DMS114 treated with DMSO at 0.1 percent for 48 hours (cell line): Measurements from ENCODE around the gene CTDSPL2.
"Not testable (repeated sequence)": the region's sequence is repeated elsewhere in the genome, so short reads cannot be mapped to it uniquely, and the experiment has no call there.

ENCODE experiments used
- DNase-seq: peaks from one replicate; lab custom pipeline; 2025; ENCODE audit not compliant: unreplicated experiment; lab: John Stamatoyannopoulos, UW

The CTDSPL2 gene

DNA sequence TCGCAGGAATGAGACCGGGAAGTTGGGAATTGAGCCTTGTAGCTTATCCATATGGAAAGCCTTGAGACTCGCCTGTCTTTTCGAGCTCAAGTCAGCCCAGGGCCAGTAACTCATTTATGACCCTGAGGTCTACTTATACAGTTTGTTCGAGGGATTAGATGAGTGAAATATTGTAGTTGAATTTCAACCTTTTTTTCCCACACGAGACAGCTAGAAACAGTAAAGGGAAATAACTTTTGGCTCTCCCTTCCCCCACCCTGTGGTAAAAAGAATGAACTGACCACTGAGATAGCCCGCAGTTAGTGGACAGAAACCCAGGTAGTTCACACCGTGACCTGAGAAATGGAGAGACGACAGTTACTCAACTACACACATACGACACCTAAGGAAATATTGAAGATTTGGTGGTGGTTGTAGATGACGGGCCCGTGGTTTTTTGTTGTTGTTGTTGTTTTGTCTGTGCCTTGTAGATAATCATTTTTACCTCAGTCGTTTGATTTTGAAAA is 110.4 kb downstream of the CTDSPL2 start:
- DNase-seq: peak; percentile 35

- DNase-seq: no peak
Observed at GRCh38 chr15:44541282-44541958, 114.0 kb downstream of the CTDSPL2 start.

DNA sequence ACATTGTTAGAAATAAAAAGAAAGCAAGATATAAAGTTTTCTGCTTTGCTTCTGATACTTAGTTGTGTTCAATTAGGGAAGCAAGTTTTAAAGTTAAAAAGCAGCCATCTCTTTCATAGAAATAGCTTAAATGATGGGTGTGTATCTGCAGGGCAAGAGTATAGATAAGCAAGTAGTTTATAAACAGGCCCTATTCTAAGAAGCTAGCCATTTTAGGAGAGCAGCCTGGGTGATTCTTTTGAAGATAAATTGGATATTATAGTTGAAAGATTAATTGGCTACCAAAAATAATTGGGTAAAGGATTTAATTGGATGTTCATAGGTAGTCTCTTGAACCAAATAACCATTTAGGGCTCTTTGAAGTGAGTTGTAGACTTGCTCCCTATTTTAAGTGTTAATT is 115.2 kb downstream of the CTDSPL2 start:
- no peak for DNase-seq

GRCh38 chr15:44544745-44545144 is 117.3 kb downstream of the CTDSPL2 start:
- not testable (repeated sequence) for DNase-seq

DNA sequence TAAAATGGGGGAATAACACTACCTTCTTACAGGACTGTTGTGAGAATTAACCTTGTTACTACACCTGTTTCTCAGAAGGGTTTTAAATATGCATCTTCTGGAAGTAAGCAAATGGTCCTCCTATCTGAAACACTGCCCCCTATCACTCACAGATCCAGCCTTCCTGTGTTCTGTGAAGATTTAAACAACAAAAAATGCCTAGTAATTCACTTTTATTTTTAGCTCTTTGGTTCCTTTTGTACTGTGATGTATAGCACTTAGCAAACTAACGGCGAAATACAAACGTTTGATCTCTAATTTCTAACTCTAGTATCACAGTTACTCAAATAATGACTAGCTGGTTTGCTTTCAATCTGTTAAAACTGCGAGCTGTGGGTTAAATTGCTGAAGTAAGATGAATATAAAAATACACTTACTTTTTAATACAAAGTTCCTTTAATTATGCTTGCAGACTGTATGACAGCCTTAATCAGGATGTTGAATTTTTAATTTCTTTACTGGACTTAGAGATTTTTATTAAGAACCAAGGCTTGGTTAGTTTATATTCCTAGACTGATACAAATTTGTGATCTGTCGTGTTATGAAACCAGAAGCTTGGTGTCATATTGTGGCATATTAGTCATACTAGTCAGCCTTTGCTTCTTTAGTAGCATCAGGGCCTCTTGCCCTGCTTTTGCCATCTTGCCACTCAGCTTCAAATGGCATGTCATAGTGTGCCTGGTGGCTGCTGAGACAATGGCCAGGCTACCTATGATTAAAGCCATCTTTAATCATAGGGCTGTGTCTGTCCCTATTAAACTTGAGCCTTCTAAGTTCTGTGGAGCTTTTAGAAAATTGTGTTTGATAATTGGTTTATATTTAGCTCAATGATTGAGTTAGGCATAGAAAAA is 118.7 kb downstream of the CTDSPL2 start:
- DNase-seq: no peak

GRCh38 chr15:44549152-44549551 is 121.7 kb downstream of the CTDSPL2 start:
- DNase-seq: not testable (repeated sequence)

- peak; percentile 48 for DNase-seq
Observed at GRCh38 chr15:44550256-44550655, 122.8 kb downstream of the CTDSPL2 start.

DNA sequence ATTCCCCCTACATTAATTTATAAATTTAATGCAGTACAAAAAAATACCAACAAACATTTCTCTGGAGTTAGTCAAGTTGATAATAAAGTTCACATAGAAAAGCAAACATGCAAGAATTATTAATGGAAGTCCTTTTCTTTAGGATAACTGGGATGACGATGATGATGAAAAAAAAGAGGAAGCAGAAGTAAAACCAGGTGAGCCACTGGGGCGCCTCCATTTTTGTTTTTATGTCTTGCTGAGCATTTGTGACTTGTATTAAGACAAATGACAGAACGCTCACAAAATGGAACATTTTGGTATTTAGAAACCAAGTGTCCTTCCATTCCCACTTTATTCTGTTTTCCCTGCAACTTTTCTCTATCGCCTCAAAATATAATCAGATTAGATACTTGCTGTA is 123.3 kb downstream of the CTDSPL2 start:
- no peak for DNase-seq

DNA sequence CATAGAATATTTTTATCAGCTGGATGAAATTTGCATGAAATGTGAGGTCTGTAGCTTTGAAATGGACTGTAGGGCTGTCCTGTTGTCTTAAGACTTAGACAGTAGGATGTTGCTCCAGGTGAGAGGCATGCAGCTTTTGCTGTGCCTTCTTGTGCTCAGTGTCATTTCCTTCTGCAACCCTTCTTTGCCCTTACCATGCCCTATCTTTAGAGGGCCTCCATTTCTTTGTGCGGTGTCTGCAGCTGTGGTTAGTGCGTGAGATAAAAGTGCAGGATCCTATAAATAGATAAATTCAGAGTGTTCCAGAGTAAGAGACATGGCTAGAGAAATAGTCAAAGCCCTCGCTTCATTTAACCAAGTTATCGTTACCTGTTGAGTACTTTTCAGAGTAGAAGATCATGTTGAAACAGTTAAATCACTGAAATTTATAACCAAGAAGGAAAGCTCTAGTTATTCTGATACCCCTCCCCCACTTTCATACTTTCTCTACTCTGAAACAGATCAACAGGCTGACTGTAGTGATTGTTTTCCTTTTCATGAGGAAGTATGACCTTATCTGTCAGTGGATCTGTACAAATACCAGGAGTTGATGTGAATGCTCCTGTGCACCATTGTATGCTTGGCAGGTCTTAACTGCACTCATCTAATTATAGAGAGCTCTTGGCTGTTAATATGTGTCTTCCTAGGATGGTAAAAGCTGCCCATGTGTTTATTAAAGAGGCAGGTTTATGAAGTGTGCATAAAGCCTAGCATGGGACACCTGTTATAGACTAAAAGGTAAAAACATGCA is 127.7 kb downstream of the CTDSPL2 start:
- no peak for DNase-seq

DNA sequence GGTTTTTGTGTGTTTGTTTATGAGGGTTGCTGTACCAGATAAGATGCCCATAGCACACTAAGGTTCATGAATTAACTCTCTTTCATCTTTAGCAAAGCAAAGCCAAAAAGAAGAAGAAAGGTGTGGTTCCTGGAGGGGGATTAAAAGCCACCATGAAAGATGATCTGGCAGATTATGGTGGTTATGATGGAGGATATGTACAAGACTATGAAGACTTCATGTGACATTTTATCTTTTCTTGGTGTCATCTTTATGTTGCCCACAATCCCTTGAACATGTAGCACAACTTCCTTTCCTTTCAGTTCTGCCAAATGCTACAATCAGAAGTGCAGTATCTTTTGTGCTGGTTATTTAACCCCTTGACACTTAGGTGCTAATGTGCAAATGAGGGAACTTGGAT is 133.5 kb downstream of the CTDSPL2 start:
- not testable (repeated sequence) for DNase-seq

GRCh38 chr15:44565387-44566154 is 138.1 kb downstream of the CTDSPL2 start:
- DNase-seq: no peak

DNA sequence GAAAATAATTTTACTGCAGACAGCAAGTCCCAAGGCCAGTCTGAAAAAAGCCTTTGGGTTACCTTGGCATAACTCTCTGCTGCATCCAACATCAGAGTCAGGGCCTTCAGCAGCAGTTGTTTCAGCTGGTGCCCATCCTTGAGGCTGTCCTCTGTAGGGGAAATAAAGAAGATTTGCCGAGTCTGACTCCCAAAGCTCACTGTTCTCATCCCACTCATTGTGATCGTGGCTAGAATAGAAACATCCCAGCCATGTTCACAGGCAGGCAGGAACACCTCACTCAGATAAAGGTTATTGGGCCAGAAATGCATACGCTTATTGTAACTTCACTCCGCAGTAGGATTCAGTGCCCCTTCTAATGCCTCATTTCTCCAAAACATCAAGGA is 138.7 kb downstream of the CTDSPL2 start:
- DNase-seq: no peak

- no peak for DNase-seq
Observed at GRCh38 chr15:44568338-44568737, 140.9 kb downstream of the CTDSPL2 start.

DNA sequence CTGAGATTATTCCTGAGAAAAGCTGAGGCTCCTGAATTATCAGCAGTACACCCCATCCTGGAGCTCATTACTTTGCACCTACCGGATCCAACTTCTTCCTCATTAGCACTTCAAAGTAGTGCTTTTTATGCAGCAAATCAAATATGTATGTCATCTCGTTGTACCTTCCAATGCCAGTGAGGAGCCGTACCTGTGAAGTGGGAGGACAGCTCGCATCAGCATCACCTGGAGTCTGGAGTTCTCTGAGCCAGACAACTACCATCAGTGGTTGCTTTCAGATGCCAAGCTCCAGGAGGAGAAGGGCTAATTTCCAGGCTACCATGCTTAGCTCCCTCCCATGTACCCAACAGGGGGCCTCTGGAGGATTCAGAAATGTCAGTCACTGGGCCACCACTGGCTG is 141.9 kb downstream of the CTDSPL2 start:
- no peak for DNase-seq

DNA sequence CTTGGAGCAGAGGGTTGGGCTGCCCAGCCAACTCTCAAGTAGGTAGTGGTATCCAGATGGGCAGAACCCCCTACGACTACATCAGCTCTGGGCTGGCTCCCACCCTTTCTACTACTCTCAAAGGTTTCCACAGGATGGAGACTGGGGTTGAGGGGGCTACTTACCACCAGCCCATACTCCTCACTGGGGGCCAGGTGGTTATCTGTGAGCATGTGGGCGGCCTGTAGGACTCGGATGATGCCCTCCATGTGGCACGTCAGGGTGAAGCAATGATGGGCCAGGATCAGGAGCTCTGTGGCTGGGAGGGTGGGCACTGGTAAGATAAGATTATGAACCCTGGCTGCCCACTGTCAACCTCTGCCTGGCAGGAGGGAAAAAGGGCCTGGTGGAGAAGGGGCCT is 142.9 kb downstream of the CTDSPL2 start:
- no peak for DNase-seq

DNA sequence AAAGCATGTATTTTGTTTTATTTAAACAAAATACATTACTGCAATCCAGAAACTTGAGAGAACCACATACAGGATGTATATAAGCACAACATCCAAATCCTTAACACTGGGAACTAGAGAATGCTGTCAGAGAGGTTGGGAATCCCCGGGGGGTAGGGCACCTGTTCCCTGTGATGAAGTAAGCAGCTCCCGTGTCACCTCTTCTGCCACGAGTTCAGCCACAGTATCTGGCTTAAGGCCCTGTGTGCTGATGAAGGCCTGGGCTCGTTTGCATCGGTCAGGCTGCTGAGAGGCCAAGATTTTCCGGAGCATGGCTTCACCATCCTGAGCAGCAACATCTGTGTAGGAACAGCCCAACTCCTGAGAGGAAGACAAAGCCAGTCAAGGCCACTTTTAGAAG is 146.0 kb downstream of the CTDSPL2 start:
- no peak for DNase-seq

DNA sequence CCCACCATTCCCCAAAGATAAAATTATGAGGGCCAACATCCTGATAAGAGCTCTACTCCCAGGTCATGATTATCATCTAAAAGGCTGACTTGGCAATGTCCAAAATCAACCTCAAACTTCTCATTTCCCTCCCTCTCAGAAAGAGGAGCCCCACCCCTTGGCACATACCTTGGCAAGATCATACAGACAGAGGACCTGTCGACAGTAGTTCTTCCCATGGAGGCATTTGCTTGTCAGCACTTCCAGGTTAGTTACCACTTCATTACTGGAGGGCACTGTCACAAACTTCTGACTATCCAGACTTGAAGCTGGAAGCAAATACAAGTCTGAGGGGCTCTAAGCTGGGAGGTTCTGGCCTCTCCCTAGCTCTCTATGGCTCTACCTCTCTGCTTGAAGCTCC is 147.3 kb downstream of the CTDSPL2 start:
- DNase-seq: no peak
